Mesenchymal stem cell (in vitro differentiated cells and primary cell): Measurements from ENCODE around the gene PRPF40B.
"Not testable (repeated sequence)": the region's sequence is repeated elsewhere in the genome, so short reads cannot be mapped to it uniquely, and the experiment has no call there.

Source experiments
- DNase-seq: peaks from one replicate; pipeline ENCODE4 v3.0.0-alpha.2; 2013
- H2AFZ ChIP-seq: one replicate; pipeline ENCODE4 v1.6.1; 2013; ENCODE audit warnings: low read depth, mild to moderate bottlenecking, control low read depth, inconsistent platforms, low read length, moderate library complexity
- H2AK5ac ChIP-seq: 2 replicates; pipeline ENCODE4 v1.6.1; 2013; ENCODE audit warnings: low read length, moderate library complexity, mild to moderate bottlenecking, inconsistent platforms; ENCODE audit not compliant: severe bottlenecking
- H2BK120ac ChIP-seq: one replicate; pipeline ENCODE4 v1.6.1; 2013; ENCODE audit warnings: low read depth, mild to moderate bottlenecking, inconsistent platforms, low read length, moderate library complexity
- H2BK12ac ChIP-seq, 2 experiments: one replicate each; pipeline ENCODE4 v1.6.1; 2013; ENCODE audit warnings: inconsistent platforms in 2 of 2, low read length in 2 of 2, mild to moderate bottlenecking in 2 of 2, moderate library complexity in 2 of 2, control low read depth in 1 of 2
- H2BK15ac ChIP-seq: one replicate; pipeline ENCODE4 v1.6.1; 2013; ENCODE audit warnings: mild to moderate bottlenecking, low read depth, inconsistent platforms; ENCODE audit not compliant: poor library complexity, severe bottlenecking
- H2BK5ac ChIP-seq: 2 replicates; pipeline ENCODE4 v1.6.1; 2013; ENCODE audit warnings: low read depth, mild to moderate bottlenecking, low read length, control low read depth, inconsistent platforms; ENCODE audit not compliant: poor library complexity, severe bottlenecking
- H3K14ac ChIP-seq, 2 experiments: one replicate each; pipeline ENCODE4 v1.6.1; 2013; ENCODE audit warnings: inconsistent platforms in 2 of 2, low read length in 2 of 2, control low read depth in 1 of 2, mild to moderate bottlenecking in 1 of 2, moderate library complexity in 1 of 2
- H3K18ac ChIP-seq, 2 experiments: one replicate each; pipeline ENCODE4 v1.6.1; 2013; ENCODE audit warnings: inconsistent platforms in 2 of 2, low read length in 2 of 2, control low read depth in 1 of 2, low read depth in 1 of 2, mild to moderate bottlenecking in 1 of 2
- H3K23ac ChIP-seq, 2 experiments: one replicate each; pipeline ENCODE4 v1.6.1; 2013; ENCODE audit warnings: inconsistent platforms in 2 of 2, low read length in 2 of 2, mild to moderate bottlenecking in 2 of 2, moderate library complexity in 2 of 2, control low read depth in 1 of 2
- H3K27ac ChIP-seq: 2 replicates; pipeline ENCODE4 v1.5.1; 2013; ENCODE audit warnings: mild to moderate bottlenecking, moderate library complexity, low read length, control low read depth, inconsistent platforms; ENCODE audit not compliant: poor library complexity, severe bottlenecking
- H3K27me3 ChIP-seq, 2 experiments: 2 replicates each; pipeline versions ENCODE4 v1.6.1 to v1.7.0; 2013; ENCODE audit warnings: low read length in 2 of 2, mild to moderate bottlenecking in 2 of 2, moderate library complexity in 2 of 2, control low read depth in 1 of 2, inconsistent platforms in 1 of 2; ENCODE audit not compliant: control insufficient read depth in 1 of 2, insufficient read depth in 1 of 2
- H3K36me3 ChIP-seq, 2 experiments: 2 replicates each; pipeline versions ENCODE4 v1.6.1 to v1.7.0; 2013; ENCODE audit warnings: low read length in 2 of 2, control low read depth in 1 of 2, inconsistent platforms in 1 of 2, low read depth in 1 of 2, mild to moderate bottlenecking in 1 of 2; ENCODE audit not compliant: insufficient read depth in 2 of 2, control insufficient read depth in 1 of 2
- H3K4ac ChIP-seq, 2 experiments: one replicate each; pipeline ENCODE4 v1.6.1; 2013; ENCODE audit warnings: inconsistent platforms in 2 of 2, low read length in 2 of 2, mild to moderate bottlenecking in 2 of 2, moderate library complexity in 2 of 2, control low read depth in 1 of 2, low read depth in 1 of 2
- H3K4me1 ChIP-seq: 2 replicates; pipeline ENCODE4 v1.6.1; 2013; ENCODE audit warnings: low read depth, low read length, control low read depth; ENCODE audit not compliant: control insufficient read depth, insufficient read depth
- H3K4me2 ChIP-seq: 2 replicates; pipeline ENCODE4 v1.6.1; 2013; ENCODE audit warnings: low read length, mild to moderate bottlenecking, inconsistent platforms; ENCODE audit not compliant: poor library complexity, severe bottlenecking
- H3K4me3 ChIP-seq, 2 experiments: 2 replicates each; pipeline versions ENCODE4 v1.5.1 to v1.7.0; 2013; ENCODE audit warnings: low read length in 2 of 2, mild to moderate bottlenecking in 2 of 2, control low read depth in 1 of 2, low read depth in 1 of 2; ENCODE audit not compliant: insufficient read depth in 1 of 2
- H3K79me1 ChIP-seq: replicated peaks from 2 replicates; pipeline ENCODE4 v1.6.1; 2013; ENCODE audit warnings: mild to moderate bottlenecking, control low read depth, low read length, inconsistent platforms; ENCODE audit not compliant: poor library complexity, severe bottlenecking
- H3K9ac ChIP-seq: 2 replicates; pipeline ENCODE4 v1.7.0; 2013; ENCODE audit warnings: mild to moderate bottlenecking, low read length, moderate library complexity
- H3K9me3 ChIP-seq: 2 replicates; pipeline ENCODE4 v1.7.0; 2013; ENCODE audit warnings: mild to moderate bottlenecking, low read length; ENCODE audit not compliant: control insufficient read depth
- H4K8ac ChIP-seq: one replicate; pipeline ENCODE4 v1.6.1; 2013; ENCODE audit warnings: inconsistent platforms, mild to moderate bottlenecking, low read length, moderate library complexity
- H4K91ac ChIP-seq: one replicate; pipeline ENCODE4 v1.6.1; 2013; ENCODE audit warnings: mild to moderate bottlenecking, low read length, inconsistent platforms
- WGBS: methylation state at CpG from one replicate; pipeline ENCODE4 v1.1.7; 2013; ENCODE audit warnings: mixed read lengths; 5-methylcytosine and 5-hydroxymethylcytosine counted together

PRPF40B gene

DNA sequence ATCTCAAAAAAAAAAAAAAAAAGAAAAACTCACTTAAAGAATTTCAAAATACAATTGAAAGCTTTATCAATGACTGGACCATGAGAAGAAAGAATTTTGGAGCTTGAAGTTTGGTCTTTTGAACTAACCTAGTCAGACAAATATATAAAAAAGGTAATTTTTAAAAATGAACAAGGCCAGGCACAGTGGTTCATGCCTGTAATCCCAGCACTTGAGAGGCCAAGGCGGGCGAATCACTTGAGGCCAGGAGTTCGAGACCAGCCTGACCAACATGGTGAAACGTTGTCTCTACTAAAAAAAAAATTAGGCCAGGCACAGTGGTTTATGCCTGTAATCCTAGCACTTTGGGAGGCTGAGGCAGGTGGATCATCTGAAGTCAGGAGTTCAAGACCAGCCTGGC lies 12.6 kb upstream of the PRPF40B start:
- H3K9ac ChIP-seq, H3K27ac ChIP-seq, H3K23ac ChIP-seq, H3K18ac ChIP-seq, H3K4me1 ChIP-seq, H3K9me3 ChIP-seq, H3K79me1 ChIP-seq, H3K4me2 ChIP-seq, H3K36me3 ChIP-seq, H2BK5ac ChIP-seq, H3K4ac ChIP-seq, H2BK12ac ChIP-seq, H2BK15ac ChIP-seq, H3K27me3 ChIP-seq, H2AFZ ChIP-seq, H3K4me3 ChIP-seq, H4K8ac ChIP-seq, H2BK120ac ChIP-seq, DNase-seq, H3K14ac ChIP-seq, H2AK5ac ChIP-seq, H4K91ac ChIP-seq: not testable (repeated sequence)
- WGBS, result 96% methylated on average over 4 of the region's 4 CpGs

DNA sequence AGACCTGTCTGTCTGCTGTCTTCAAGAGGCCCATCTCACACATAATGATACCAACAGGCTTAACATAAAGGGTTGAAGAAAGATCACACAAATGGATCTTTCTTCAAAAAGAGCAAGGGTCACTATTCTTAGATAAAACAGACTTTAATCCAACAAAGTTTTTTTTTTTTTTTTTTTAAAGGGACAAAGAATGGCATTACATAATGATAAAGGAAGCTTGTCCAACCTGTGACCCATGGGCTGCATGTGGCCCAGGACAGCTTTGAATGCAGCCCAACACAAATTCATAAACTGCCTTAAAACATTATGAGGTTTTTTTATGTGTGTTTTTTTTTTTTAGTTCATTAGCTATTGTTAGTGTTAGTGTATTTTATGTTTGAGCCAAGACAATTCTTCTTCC lies 11.2 kb upstream of the PRPF40B start:
- Histone ChIP-seq H3K14ac (no peak overlapping the region), H2BK120ac (no peak overlapping the region), H3K4me3 (no peak overlapping the region), H3K27ac (no peak overlapping the region), H3K18ac (no peak overlapping the region), H3K9me3 (peaks cover 12% of the 10 kb centered on the region), H3K36me3 (no peaks in the 10 kb centered on the region), H3K4ac (no peak overlapping the region), H2BK15ac (no peak overlapping the region), H2AK5ac (no peak overlapping the region), H3K9ac (no peak overlapping the region), H4K8ac (no peak overlapping the region), H4K91ac (no peak overlapping the region), H3K23ac (no peak overlapping the region), H2AFZ (no peak overlapping the region), H3K4me1 (no peaks in the 10 kb centered on the region), H2BK12ac (no peak overlapping the region), H3K4me2 (no peak overlapping the region), H2BK5ac (no peak overlapping the region), H3K79me1 (no peaks in the 10 kb centered on the region), H3K27me3 (peaks cover 0 to 3% of the 10 kb centered on the region in 2 experiments)
- no peak for DNase-seq

DNA sequence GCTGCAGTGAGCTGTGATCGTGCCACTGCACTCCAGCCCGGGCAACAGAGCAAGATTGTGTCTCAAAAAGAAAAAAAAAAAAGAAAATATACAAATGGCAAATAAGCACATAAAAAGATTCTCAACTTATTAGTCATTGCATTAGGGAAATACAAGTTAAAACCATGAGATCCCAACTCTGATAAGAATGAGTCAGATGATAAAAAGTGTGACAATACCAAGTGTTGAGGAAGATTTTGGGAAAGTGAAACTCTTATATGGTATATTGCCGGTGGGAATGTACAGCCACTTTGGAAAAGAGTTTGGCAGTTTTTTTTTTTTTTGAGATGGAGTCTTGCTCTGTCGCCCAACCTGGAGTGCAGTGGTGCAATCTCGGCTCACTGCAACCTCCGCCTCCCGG lies 7.6 kb upstream of the PRPF40B start:
- H2AFZ ChIP-seq, result no peak overlapping the region
- H3K4ac ChIP-seq, result no peak overlapping the region
- H4K91ac ChIP-seq, result no peak overlapping the region

GRCh38 chr12:49616533-49617219 lies 6.7 kb upstream of the PRPF40B start:
- H3K14ac ChIP-seq, result no peak overlapping the region
- peaks cover 1% of the 10 kb centered on the region for H3K4me1 ChIP-seq
- no peak overlapping the region for H2AFZ ChIP-seq
- H3K4ac ChIP-seq, result no peak overlapping the region
- H4K8ac ChIP-seq, result no peak overlapping the region
- peak overlapping the region in 1 of 2 experiments; percentile 29 for H3K4me3 ChIP-seq
- peaks cover 12% of the 10 kb centered on the region for H3K9me3 ChIP-seq
- H2BK15ac ChIP-seq, result no peak overlapping the region
- H4K91ac ChIP-seq, result no peak overlapping the region
- no peak overlapping the region for H3K27ac ChIP-seq
- no peak overlapping the region for H3K9ac ChIP-seq
- WGBS, result 78% methylated on average over 5 of the region's 5 CpGs
- H3K36me3 ChIP-seq, result no peaks in the 10 kb centered on the region
- peak; percentile 18 for DNase-seq
- H2BK12ac ChIP-seq, result no peak overlapping the region
- no peak overlapping the region for H3K18ac ChIP-seq
- H3K23ac ChIP-seq, result no peak overlapping the region
- H3K4me2 ChIP-seq, result no peak overlapping the region
- H2AK5ac ChIP-seq, result no peak overlapping the region
- H3K27me3 ChIP-seq, result peaks cover 6 to 10% of the 10 kb centered on the region in 2 experiments
- no peak overlapping the region for H2BK5ac ChIP-seq
- no peak overlapping the region for H2BK120ac ChIP-seq
- no peaks in the 10 kb centered on the region for H3K79me1 ChIP-seq

More for the DNA sequence above, 7.6 kb upstream of the PRPF40B start:
- H3K4me1 ChIP-seq, result no peaks in the 10 kb centered on the region
- no peak overlapping the region for H4K8ac ChIP-seq
- peaks cover 12% of the 10 kb centered on the region for H3K9me3 ChIP-seq
- H3K9ac ChIP-seq, result no peak overlapping the region
- peaks cover 6 to 10% of the 10 kb centered on the region in 2 experiments for H3K27me3 ChIP-seq
- no peak overlapping the region for H2BK12ac ChIP-seq
- H3K27ac ChIP-seq, result no peak overlapping the region
- no peak overlapping the region for H2BK5ac ChIP-seq
- H3K4me2 ChIP-seq, result no peak overlapping the region
- no peak overlapping the region for H2BK120ac ChIP-seq
- H3K36me3 ChIP-seq, result no peaks in the 10 kb centered on the region
- no peaks in the 10 kb centered on the region for H3K79me1 ChIP-seq
- H3K14ac ChIP-seq, result no peak overlapping the region
- no peak overlapping the region for H2AK5ac ChIP-seq
- no peak overlapping the region for H3K23ac ChIP-seq
- DNase-seq, result peak; percentile 63
- no peak overlapping the region for H2BK15ac ChIP-seq
- WGBS, result 96% methylated on average over 5 of the region's 7 CpGs
- H3K18ac ChIP-seq, result no peak overlapping the region
- no peak overlapping the region for H3K4me3 ChIP-seq
